Mesothelial cell of epicardium (in vitro differentiated cells): Measurements from ENCODE around the gene EXOSC10. TPM values are rescaled to one million over a fixed set of nuclear protein-coding genes. Genes with fewer than 3 reads are reported as not detected.
"Not testable (repeated sequence)": the region's sequence is repeated elsewhere in the genome, so short reads cannot be mapped to it uniquely, and the experiment has no call there.

Source experiments
- DNase-seq, 2 experiments: peaks; one replicate each; pipeline ENCODE4 v3.0.0; 2021; ENCODE audit warnings: low spot score in 2 of 2; ENCODE audit not compliant: unreplicated experiment in 2 of 2
- H3K27ac Mint-ChIP-seq: 2 replicates; pipeline ENCODE4 v1.8.0; 2021; ENCODE audit warnings: mixed read lengths
- H3K27me3 Mint-ChIP-seq: 2 replicates; pipeline ENCODE4 v1.8.0; 2021; ENCODE audit warnings: low read depth, mixed read lengths
- H3K36me3 Mint-ChIP-seq: 2 replicates; pipeline ENCODE4 v1.8.0; 2021; ENCODE audit warnings: mixed read lengths
- H3K4me1 Mint-ChIP-seq: 2 replicates; pipeline ENCODE4 v1.8.0; 2021; ENCODE audit warnings: mixed read lengths
- H3K4me3 Mint-ChIP-seq: 2 replicates; pipeline ENCODE4 v1.8.0; 2021; ENCODE audit warnings: mild to moderate bottlenecking, moderate library complexity, mixed read lengths
- H3K9me3 Mint-ChIP-seq: 2 replicates; pipeline ENCODE4 v1.8.0; 2021; ENCODE audit warnings: mixed read lengths
- CTCF ChIP-seq: fragments of 200-600 bp; sonication (generic); IDR thresholded peaks from one replicate; pipeline ENCODE4 v1.5.0; 2021; ENCODE audit warnings: antibody characterized with exemption; ENCODE audit not compliant: unreplicated experiment
- total RNA-seq: library from RNA; stranded (reverse); gene quantifications from 3 replicates; pipeline ENCODE4 v1.2.1, GENCODE V29; 2021

The EXOSC10 gene
- total RNA-seq, 1 donor from 2014 or later = 76.9 TPM

DNA sequence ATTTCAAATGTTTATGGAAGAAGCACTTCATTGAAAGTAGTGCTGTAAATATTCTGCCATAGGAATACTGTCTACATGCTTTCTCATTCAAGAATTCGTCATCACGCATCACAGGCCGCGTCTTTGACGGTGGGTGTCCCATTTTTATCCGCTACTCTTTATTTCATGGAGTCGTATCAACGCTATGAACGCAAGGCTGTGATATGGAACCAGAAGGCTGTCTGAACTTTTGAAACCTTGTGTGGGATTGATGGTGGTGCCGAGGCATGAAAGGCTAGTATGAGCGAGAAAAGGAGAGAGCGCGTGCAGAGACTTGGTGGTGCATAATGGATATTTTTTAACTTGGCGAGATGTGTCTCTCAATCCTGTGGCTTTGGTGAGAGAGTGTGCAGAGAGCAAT is 76.5 kb downstream of the EXOSC10 start:
- no peaks in the 10 kb centered on the region for H3K9me3 Mint-ChIP-seq
- peaks cover 37% of the 10 kb centered on the region for H3K36me3 Mint-ChIP-seq
- TF ChIP-seq CTCF = no peak
- no peaks in the 10 kb centered on the region for H3K4me1 Mint-ChIP-seq
- H3K27me3 Mint-ChIP-seq = no peaks in the 10 kb centered on the region
- H3K4me3 Mint-ChIP-seq = no peak overlapping the region
- DNase-seq = no peak
- H3K27ac Mint-ChIP-seq = no peak overlapping the region

DNA sequence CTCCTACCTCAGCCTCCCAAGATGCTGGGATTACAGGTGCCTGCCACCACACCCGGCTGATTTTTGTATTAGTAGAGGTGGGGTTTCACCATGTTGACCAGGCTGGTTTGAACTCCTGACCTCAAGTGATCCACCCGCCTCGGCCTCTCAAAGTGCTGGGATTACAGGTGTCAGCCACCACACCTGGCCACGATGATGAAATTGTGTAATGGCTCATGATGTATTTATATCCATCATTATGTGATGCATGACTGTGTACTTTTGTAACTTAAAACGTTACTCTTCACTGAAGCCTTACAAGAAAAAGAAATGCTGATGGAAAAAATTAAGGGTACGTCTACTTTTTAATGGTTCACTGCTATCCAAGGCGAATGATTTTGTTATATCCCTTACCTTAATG is 79.7 kb downstream of the EXOSC10 start:
- H3K27ac Mint-ChIP-seq = no peak overlapping the region

DNA sequence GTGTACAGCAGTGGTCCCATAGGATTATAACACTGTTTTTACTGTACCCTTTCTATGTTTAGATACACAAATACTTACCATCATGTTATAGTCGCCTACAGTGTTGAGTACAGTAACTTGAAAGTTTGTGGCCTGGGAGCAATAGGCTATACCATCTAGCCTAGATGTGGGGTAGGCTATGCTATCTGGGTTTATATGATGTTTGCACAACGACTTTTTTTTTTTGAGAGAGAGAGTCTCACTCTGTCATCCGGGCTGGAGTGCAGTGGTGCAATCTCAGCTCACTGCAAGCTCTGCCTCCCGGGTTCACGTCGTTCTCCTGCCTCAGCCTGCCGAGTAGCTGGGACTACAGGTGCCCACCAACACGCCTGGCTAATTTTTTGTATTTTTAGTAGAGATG is 80.3 kb downstream of the EXOSC10 start:
- not testable (repeated sequence) for H3K27ac Mint-ChIP-seq, H3K4me3 Mint-ChIP-seq, DNase-seq, H3K4me1 Mint-ChIP-seq, H3K9me3 Mint-ChIP-seq, H3K27me3 Mint-ChIP-seq
- peaks cover 35% of the 10 kb centered on the region for H3K36me3 Mint-ChIP-seq

More for the DNA sequence above, 79.7 kb downstream of the EXOSC10 start:
- Mint-ChIP-seq H3K4me3 (no peak overlapping the region), H3K27me3 (no peaks in the 10 kb centered on the region), H3K9me3 (no peaks in the 10 kb centered on the region), H3K4me1 (no peaks in the 10 kb centered on the region), H3K36me3 (peaks cover 29% of the 10 kb centered on the region)
- TF ChIP-seq CTCF = no peak
- DNase-seq = no peak

Other genes starting within 250 kb of the EXOSC10 start
- gene TARDBP, start 87.2 kb downstream of the EXOSC10 start, total RNA-seq = 175 to 184 TPM (median 179 TPM) in 3 replicates
- 0.09 to 0.20 TPM in 2 of 3 replicates, not detected in the other for gene MASP2, start 52.6 kb downstream of the EXOSC10 start, total RNA-seq
- 61.4 to 62.1 TPM (median 61.7 TPM) in 3 replicates for gene SRM, start 39.9 kb downstream of the EXOSC10 start, total RNA-seq
- not detected in 3 replicates for gene ANGPTL7, start 89.5 kb upstream of the EXOSC10 start, total RNA-seq
- 48.4 to 49.8 TPM (median 49.3 TPM) in 3 replicates for gene MTOR, start 162.7 kb upstream of the EXOSC10 start, total RNA-seq
- gene UBIAD1, start 173.3 kb upstream of the EXOSC10 start, total RNA-seq = 14.6 to 17.3 TPM (median 16.7 TPM) in 3 replicates